Skeletal muscle tissue (tissue), 4 donors: ENCODE measurements around the gene GSTM3. TPM values are rescaled to one million over a fixed set of nuclear protein-coding genes. Genes with fewer than 3 reads are reported as not detected.

Experiments
- H3K27ac ChIP-seq: one replicate; pipeline ENCODE4 v1.7.0; 2013; ENCODE audit warnings: mild to moderate bottlenecking, low read depth, low read length, inconsistent platforms
- H3K27me3 ChIP-seq, 3 donors: one replicate each; pipeline ENCODE4 v1.7.0; 2013; ENCODE audit warnings: low read length in 3 of 3; ENCODE audit not compliant: control insufficient read depth in 3 of 3, insufficient read depth in 3 of 3
- H3K36me3 ChIP-seq, 3 donors: one replicate each; pipeline ENCODE4 v1.7.0; 2013; ENCODE audit warnings: low read length in 3 of 3; ENCODE audit not compliant: control insufficient read depth in 3 of 3, insufficient read depth in 3 of 3
- H3K4me1 ChIP-seq, 3 donors: one replicate each; pipeline ENCODE4 v1.7.0; 2013; ENCODE audit warnings: low read length in 3 of 3, mild to moderate bottlenecking in 3 of 3; ENCODE audit not compliant: control insufficient read depth in 3 of 3, insufficient read depth in 3 of 3
- H3K4me3 ChIP-seq, 3 donors: one replicate each; pipeline ENCODE4 v1.7.0; 2013; ENCODE audit warnings: low read length in 3 of 3
- H3K9ac ChIP-seq, 3 donors: one replicate each; pipeline ENCODE4 v1.7.0; 2013; ENCODE audit warnings: low read length in 3 of 3, mild to moderate bottlenecking in 3 of 3, moderate library complexity in 2 of 3, low read depth in 1 of 3
- H3K9me3 ChIP-seq, 3 donors: one replicate each; pipeline ENCODE4 v1.7.0; 2013; ENCODE audit warnings: low read length in 3 of 3; ENCODE audit not compliant: control insufficient read depth in 3 of 3
- total RNA-seq: library from RNA; depleted of rRNA; stranded (reverse); fragments of >200 nt; gene quantifications from one replicate; pipeline ENCODE4 v1.2.3, GENCODE V29; 2014
- donor health status: Osteomylitis.

GSTM3 gene
- total RNA-seq = 24.5 TPM

GRCh38 chr1:109740615-109741373 is at the start of gene GSTM3:
Gene GSTM3, minus strand, starts transcription at chr1:109741038. Its CDS starts 751 bp downstream, at chr1:109740287.
- Histone ChIP-seq H3K36me3 (peaks cover 12 to 20% (median 19%) of the 10 kb centered on the region in 3 donors), H3K9ac (peak within 1 kb of the TSS; percentile 76 to 84 (median 77)), H3K4me3 (peak within 1 kb of the TSS; percentile 83 to 86 (median 85)), H3K9me3 (no peaks in the 10 kb centered on the region), H3K27me3 (no peaks in the 10 kb centered on the region), H3K27ac (peak within 1 kb of the TSS; percentile 66), H3K4me1 (peaks cover 8 to 15% (median 12%) of the 10 kb centered on the region in 3 donors)

DNA sequence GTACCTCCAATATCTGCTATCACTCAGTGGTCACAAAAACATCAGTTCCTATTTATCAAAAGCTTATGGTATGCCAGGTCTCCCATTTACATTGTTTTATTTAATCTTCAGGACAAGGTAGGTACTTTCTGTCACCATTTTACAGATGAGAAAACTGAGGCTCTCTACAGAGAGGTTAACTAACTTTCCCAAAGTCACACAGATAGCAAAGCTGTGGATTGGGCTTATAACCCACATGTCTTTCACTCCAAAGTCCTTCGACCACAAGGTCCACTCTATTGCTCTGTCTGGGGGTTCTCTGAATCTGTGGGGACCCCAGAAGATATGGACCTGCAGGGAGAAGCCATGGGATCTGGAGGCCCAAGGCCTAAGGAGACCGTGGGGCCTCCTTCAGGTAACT is 49.5 kb upstream of the GSTM3 start:
- H3K27ac ChIP-seq = no peak overlapping the region
- H3K9me3 ChIP-seq = no peaks in the 10 kb centered on the region
- no peaks in the 10 kb centered on the region for H3K27me3 ChIP-seq
- H3K4me1 ChIP-seq = peaks cover 52 to 56% (median 54%) of the 10 kb centered on the region in 3 donors
- no peak overlapping the region for H3K4me3 ChIP-seq
- H3K36me3 ChIP-seq = no peaks in the 10 kb centered on the region
- no peak overlapping the region for H3K9ac ChIP-seq

DNA sequence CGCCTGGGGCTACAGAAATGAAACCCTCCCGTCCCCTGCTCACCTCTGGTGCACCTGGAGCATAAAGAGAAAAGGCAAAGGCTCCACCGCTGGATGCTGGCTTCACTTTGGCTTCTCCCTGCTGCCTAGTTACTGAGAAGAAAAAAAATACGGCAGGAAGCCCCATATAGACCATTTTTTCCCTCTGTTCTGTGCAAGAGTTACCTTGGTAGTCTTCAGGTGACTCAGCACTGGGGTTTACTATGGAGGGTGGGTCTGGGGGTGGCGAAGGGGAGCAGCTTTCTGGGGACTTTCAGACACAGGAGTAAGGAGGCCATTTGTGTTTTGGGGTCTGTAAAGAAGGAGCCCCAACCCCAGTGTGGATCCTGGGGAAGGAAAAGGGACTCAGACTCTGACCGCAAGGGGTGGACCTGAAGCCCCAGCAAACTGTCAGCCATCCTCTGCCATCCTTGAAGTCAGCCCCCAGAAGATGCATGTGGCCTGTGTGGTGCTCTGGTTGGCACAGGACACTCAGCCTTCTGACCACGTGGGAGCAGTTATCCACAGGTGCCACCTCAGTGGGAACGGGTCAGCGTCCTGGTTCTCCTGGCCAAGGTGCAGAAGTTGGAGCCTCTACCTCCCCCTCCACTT is 48.8 kb upstream of the GSTM3 start:
- Histone ChIP-seq H3K9me3 (no peaks in the 10 kb centered on the region), H3K36me3 (no peaks in the 10 kb centered on the region), H3K4me3 (no peak overlapping the region), H3K27me3 (no peaks in the 10 kb centered on the region), H3K9ac (no peak overlapping the region), H3K4me1 (peaks cover 52 to 58% (median 54%) of the 10 kb centered on the region in 3 donors), H3K27ac (no peak overlapping the region)

DNA sequence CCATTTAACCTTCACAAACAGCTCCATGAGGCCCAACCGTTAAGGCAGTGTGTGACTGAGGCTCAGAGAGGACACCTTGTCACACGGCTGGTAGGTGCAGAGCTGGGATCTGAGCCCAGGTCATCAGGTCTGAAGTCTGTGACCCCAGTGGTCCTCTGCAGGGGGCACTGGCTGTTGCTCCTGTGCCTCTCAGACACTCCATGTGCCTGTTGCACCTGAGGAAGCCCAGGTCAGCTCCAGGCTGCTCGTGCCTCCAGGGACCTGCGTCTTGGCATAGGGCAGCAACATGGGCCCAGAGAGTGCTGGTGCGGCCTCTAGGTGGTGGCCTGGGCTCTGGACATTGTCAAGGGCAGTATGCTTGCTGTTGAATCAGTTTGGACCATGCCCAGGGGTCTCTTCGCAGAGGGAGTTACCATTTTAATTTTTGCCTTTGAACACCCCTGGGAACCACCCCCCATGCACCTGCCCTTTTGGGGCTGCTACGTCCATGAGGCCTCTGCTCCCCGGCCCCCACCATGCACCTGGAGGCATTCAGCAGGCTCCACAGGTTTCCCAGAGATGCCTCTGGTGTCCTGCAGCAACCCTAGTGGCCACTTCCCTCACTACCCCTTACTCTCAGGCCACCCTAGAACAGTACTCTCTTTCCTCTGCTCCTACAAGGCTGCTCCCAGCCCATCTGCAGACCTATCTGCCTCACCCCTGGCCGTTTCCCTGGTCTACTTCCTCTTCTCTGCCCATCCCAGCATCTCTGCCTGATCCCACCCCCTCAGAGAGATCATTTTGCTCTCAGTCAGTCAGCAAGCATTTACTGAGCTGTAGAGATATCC is 48.1 kb upstream of the GSTM3 start:
- no peaks in the 10 kb centered on the region for H3K9me3 ChIP-seq
- H3K27ac ChIP-seq = no peak overlapping the region
- H3K36me3 ChIP-seq = no peaks in the 10 kb centered on the region
- no peak overlapping the region for H3K4me3 ChIP-seq
- H3K9ac ChIP-seq = no peak overlapping the region
- H3K4me1 ChIP-seq = peaks cover 46 to 55% (median 54%) of the 10 kb centered on the region in 3 donors
- H3K27me3 ChIP-seq = no peaks in the 10 kb centered on the region

GRCh38 chr1:109787845-109788601 is 47.2 kb upstream of the GSTM3 start:
- Histone ChIP-seq H3K36me3 (no peaks in the 10 kb centered on the region), H3K9ac (no peak overlapping the region), H3K9me3 (no peaks in the 10 kb centered on the region), H3K27ac (no peak overlapping the region), H3K4me3 (no peak overlapping the region), H3K4me1 (peaks cover 45 to 52% (median 52%) of the 10 kb centered on the region in 3 donors), H3K27me3 (no peaks in the 10 kb centered on the region)

GRCh38 chr1:109787211-109787844 is 46.5 kb upstream of the GSTM3 start:
- H3K4me1 ChIP-seq = peaks cover 46 to 50% (median 50%) of the 10 kb centered on the region in 3 donors
- H3K9ac ChIP-seq = no peak overlapping the region
- H3K4me3 ChIP-seq = no peak overlapping the region
- H3K36me3 ChIP-seq = no peaks in the 10 kb centered on the region
- no peak overlapping the region for H3K27ac ChIP-seq
- no peaks in the 10 kb centered on the region for H3K27me3 ChIP-seq
- H3K9me3 ChIP-seq = no peaks in the 10 kb centered on the region

DNA sequence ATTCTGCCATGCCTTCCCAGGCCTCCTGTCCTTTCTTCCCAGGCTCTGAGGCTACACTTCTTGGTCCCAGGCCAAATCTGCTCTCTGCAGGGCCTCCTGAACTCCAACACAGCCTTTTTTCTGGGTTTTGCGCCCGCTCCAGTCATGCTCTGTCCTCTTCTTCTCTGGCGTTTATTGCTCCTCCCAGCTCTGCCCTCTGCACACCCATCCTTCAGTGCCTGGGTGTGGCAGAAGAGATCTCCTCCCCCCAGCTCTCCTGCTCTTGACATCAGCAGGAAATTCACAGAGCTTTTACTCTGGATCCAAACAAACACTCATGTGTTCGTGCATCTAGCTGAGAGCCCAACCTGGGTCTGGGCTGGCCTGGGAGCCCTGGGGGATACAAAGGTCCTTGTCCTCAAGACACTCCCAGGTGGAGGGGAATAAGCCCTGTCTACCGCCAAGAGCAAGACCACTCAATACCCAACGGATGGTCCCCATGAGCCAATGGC is 45.7 kb upstream of the GSTM3 start:
- Histone ChIP-seq H3K4me3 (no peak overlapping the region), H3K27ac (no peak overlapping the region), H3K27me3 (no peaks in the 10 kb centered on the region), H3K9me3 (no peaks in the 10 kb centered on the region), H3K9ac (no peak overlapping the region), H3K36me3 (no peaks in the 10 kb centered on the region), H3K4me1 (peaks cover 38 to 43% (median 42%) of the 10 kb centered on the region in 3 donors)

DNA sequence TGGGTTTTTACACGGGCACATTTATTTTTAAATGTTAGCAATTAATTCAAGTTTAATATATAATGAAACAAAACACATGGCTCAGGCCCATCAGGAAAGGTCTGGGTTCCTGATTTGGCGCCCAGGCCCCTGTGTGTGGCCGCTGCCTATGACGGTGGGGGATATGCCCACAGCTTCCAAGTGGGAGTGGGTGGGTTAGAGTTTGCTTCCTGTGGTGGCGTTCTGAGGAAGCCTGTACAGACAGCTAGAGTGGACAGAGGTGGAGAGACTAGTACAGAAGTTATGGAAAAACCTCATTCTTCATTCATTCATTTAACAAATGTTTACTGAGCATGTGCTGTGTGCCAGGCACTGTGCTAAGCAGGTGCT is 45.3 kb upstream of the GSTM3 start:
- H3K27me3 ChIP-seq = no peaks in the 10 kb centered on the region
- H3K9ac ChIP-seq = no peak overlapping the region
- no peaks in the 10 kb centered on the region for H3K9me3 ChIP-seq
- H3K4me3 ChIP-seq = no peak overlapping the region
- H3K4me1 ChIP-seq = peaks cover 35 to 38% (median 38%) of the 10 kb centered on the region in 3 donors
- no peaks in the 10 kb centered on the region for H3K36me3 ChIP-seq
- no peak overlapping the region for H3K27ac ChIP-seq
